Ovary (tissue), 3 donors: ENCODE measurements around the gene WASF3.

Experiments
- CTCF ChIP-seq, 3 donors: fragments of 450-650 bp in 2 of 3; fragments of 200-600 bp in 1 of 3; IDR thresholded peaks; one replicate each; pipeline versions ENCODE4 v1.5.1 to v1.8.0; 2016 to 2022; ENCODE audit warnings: antibody characterized with exemption in 3 of 3, mild to moderate bottlenecking in 1 of 3
- POLR2A ChIP-seq: fragments of 450-650 bp; IDR thresholded peaks from one replicate; pipeline ENCODE4 v1.6.1; 2017; ENCODE audit warnings: antibody characterized with exemption, mild to moderate bottlenecking, moderate library complexity
- donor health status: DM: no; HTN: no; CAD: no.

GRCh38 chr13:26705536-26705935 lies 148.1 kb downstream of the WASF3 start:
- TF ChIP-seq CTCF (IDR thresholded peaks at IDR 0.05) (no peak), POLR2A (no peak)
